GM21786 (cell line): Measurements from ENCODE around the gene SLC28A3.

Experiments
- ATAC-seq: cut with Tn5 transposase; IDR thresholded peaks from one replicate; pipeline ENCODE4 v1.9.1; 2021; ENCODE audit not compliant: unreplicated experiment

SLC28A3 gene

GRCh38 chr9:84343111-84343521 is 2.6 kb upstream of the SLC28A3 start:
- no peak for ATAC-seq

DNA sequence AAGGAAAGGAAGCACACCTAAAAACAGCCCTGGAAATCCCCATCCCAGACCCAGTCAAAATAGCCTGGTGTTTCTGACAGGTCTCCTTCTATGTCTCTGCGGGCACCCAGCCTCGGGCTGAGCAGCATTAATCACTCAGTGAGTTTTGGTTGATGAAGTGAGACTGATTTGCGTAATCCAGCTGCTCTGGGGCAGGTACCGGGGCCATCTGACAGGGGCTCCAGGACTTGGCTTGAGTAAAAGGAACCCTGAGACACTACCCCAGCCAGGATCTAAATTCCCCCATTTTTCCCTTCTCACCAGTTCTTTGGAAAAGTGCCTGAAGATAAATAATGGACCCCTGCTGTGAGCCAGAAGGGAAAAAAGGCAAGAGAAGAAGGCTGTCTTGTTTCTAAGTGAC is 596 bp downstream of the SLC28A3 start:
- ATAC-seq, result no peak

- ATAC-seq, result no peak
These were observed 1.1 kb downstream of the SLC28A3 start for GRCh38 chr9:84339503-84339902.

DNA sequence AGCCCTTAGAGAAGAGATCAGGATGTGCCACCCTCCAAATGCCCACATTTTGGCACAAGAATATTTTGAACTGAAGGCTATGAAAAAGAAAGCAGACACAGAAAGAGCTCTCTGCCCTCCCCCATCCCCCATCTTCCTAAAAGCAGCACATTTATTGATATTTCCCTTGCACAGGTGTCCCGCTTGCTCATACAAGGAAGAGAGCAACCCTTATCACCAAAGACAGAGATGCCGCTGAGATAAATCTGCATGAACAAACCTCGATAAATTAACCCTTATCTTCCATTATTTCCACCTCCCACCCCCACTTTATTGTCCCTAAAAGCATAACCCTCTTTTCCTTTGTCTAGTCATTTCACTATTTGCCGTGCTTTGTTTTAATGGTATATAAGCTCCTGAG is 1.8 kb downstream of the SLC28A3 start:
- ATAC-seq, result no peak

DNA sequence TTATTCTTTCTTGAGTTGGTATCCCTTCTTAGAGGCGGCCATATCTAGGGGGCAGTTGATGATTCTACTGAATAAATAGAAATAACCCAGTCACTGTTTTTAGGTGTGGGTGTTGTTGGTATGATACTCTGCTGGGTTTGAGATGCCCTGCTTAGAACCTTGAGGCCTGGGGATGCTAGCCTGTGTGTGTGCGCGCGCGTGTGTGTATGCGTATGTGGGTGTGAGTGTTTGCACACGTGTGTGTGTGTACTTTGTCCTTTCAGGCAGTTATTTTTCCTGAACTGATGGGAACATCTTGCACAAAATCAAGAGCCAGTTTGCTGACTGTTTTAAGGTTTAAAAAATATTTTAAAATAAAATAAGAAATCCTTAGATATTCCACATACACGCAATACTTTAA is 3.3 kb downstream of the SLC28A3 start:
- ATAC-seq, result no peak

DNA sequence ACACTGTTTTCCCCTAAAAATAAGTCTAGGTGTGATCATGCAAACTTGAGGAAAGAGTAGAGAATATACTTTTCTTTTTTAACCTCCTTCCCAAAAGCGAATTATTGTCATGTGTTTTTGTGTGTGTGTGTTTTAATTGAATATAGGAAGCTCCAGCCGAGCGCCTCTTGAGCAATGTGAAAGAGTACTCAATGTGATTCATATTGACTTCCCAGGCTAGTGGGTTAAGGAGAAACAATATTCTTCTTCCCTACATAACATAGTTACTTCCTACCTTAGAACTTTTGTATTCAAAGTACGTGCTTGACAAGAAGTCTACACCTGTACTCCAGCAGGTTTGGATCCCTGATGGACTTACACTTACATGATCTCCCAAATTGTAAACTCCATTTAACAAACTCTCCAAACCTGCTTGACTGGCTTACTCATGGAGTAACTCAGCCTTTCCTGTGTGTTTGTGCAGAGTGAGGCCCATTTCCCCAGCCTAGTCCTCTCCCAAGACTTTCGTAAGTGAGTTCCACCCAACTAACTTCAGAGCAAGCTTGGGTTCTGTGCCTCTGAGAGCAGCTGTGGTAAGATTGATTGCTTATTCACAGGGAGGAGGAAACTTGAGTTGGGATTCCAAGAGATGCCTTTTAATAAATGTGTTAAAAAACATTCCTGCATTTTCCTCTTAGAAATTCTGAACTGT is 9.3 kb downstream of the SLC28A3 start:
- ATAC-seq, result no peak

DNA sequence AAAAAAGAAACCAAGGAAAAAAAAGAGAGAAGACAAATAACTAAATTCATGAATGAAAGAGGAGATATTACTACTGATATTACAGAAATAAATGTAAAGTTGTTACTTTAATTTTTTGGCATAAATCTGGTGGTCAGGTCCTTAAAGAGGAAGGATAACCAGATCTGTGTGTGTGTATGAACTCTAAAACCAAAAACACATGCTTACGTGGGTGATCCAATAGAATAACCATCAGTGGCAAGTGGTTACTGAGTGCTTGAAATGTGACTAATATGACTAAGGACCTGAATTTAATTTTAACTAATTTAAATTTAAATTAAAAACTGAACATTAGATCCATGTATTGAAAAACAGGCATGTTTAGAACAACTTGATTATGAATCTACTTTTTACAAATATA is 10.3 kb downstream of the SLC28A3 start:
- no peak for ATAC-seq

- ATAC-seq, result no peak
These were observed 13.4 kb downstream of the SLC28A3 start for GRCh38 chr9:84327184-84327583.

- ATAC-seq, result no peak
These were observed 15.1 kb downstream of the SLC28A3 start for GRCh38 chr9:84325347-84325973.

DNA sequence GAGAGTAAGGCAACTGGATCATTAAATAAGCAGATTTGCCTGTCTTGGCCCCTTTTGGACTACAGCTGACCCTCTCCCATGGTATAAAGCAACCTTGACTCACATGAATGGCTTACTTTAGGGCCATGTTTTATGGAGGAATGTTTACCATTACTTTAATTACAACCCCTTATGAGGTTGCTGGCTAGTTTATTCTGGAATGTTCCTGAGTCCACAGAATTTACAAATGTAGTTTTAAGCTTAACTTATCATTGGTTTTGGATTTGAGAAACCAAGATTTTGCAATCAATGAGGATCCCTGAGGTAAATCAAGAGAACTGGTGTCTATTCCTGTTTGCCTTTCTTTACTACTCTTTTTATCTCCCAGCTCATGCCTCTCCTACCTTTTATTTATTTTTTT is 15.7 kb downstream of the SLC28A3 start:
- no peak for ATAC-seq

- no peak for ATAC-seq
These were observed 16.7 kb downstream of the SLC28A3 start for GRCh38 chr9:84323858-84324257.

DNA sequence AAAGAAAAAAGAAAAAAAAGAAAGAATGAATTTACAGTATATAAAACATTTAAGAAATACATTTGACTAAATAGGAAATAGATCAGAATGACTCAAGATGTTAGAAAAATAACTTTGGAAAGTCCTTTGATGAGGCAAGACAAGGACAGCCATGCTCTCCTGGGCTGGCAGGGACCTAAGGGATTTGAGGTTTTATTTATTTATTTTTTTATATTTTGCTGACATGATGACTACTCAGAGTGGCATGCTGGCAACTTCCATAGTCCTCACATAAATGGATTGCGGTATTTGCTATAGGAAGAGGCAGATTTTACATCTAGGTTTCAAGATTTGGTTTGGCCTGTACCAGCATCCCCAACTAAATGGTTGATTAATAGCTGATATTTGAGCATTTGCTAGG is 17.7 kb downstream of the SLC28A3 start:
- ATAC-seq, result no peak

DNA sequence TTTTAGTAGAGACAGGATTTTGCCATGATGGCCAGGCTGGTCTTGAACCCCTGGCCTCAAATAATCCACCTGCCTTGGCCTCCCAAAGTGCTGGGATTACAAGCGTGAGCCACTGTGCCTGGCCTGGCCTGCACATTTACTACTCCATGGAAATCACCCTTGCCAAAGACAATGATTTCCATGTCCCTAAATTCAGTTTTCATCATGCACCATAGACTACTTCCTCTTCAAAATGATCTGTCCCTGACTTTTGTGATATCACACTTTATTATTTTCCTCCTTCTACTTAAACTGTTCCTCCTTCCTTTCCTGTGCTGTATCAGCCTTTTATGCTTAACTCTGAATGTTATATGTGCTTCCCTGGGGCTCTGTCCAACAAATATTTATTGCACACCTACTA is 20.3 kb downstream of the SLC28A3 start:
- ATAC-seq, result no peak

DNA sequence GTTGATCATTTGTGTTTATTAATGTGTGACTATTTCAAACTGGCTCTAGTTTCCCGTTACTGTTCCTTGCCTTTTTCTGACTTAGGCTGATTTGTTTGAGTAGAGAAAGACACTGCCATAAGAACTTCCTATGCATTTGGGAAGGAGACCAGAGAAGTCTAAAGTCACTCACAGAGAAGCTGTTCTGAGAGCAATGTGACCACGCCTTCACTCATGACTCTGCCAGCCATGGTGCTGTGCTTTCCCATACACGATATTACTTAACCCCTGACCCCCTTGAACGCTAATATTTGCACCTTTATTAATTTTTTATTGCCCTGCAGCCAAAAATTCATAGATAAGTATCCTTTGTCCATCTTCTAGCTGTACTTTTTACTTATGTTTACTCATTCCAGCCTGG is 20.9 kb downstream of the SLC28A3 start:
- ATAC-seq, result no peak

DNA sequence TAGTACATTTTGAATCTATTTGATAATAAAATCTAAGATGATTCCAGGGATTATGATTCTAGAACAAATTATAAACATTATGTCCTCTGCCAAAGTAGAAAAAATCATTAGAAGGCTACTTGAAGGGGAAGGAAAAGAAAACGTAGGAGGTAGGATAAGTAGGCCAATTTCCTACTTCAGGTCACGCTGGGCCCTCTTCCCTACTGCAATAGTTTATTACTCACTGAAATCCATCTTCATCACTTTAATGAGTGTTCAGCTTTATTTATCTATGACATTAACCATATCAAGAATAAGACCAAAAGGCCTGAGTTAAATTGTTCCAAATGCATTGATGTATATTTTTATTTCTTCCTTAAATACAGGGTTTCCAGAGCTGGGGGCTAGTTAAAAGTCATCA is 21.6 kb downstream of the SLC28A3 start:
- ATAC-seq, result no peak

GRCh38 chr9:84317563-84317962 is 23.0 kb downstream of the SLC28A3 start:
- no peak for ATAC-seq

DNA sequence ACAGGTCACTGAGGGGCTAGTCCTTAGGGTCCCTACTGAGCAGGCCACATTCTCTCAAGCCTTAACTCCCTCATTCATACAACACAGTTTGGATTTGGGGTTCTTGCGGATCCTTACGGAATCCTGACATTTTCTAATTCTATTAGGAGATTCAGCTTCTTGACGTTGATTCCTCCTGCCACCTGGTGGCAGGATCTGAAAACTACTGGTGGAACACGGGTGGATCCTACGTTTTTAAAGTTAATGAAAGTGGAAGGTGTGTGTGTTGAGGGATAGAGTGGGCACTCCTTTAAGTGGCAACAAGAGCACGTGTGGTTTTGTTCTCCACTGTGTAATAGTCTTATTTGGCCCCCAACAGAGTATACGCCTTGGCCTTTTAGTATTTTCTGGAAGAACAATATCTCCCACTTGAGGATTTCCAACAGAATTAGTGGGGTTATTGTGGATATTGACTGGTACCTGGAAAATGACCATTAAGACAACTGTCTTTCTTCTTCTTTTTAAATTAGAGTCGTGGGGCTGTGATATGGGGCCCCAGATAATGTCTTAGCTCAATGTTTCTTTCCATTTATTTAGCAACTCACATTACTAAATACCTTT is 25.2 kb downstream of the SLC28A3 start:
- no peak for ATAC-seq

DNA sequence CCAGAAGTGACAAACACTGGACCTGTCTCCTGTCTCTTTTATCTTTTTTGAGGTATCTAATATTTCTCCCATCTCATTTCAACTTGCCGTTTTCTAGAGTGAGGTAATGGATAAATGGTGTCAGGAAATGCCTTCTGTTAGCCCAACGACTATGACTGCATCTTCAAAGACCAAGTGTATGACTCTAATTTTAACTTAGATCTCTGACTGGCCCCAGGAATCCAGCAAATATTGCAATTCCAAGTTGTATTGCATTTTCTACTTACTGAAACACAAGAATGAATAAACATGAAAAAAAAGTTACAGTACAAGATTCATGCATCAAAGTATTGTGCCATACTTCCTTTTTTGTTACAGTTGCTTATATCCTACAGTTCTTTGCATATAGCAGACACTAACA is 26.3 kb downstream of the SLC28A3 start:
- no peak for ATAC-seq

- ATAC-seq, result no peak
These were observed 29.7 kb downstream of the SLC28A3 start for GRCh38 chr9:84310883-84311282.

GRCh38 chr9:84305497-84306131 is 34.9 kb downstream of the SLC28A3 start:
- no peak for ATAC-seq

DNA sequence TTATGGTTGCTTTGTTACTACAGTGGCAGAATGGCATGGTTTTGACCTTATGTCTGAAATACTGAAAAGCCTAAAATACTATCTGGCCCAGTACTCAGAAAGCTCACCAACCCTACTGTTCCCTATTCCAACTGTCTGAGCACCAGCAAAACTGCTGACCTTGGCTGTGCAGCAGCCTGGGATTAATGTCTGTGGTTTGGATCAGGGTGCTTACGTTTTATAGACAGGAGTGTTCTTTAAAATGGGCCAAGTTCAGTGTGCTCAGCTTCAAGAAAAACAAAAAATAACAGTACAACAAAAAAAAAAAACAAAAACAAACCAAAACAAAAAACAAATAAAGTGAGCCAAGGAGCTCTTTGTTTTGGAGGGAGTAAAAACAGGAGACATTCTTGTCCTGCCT is 36.4 kb downstream of the SLC28A3 start:
- ATAC-seq, result no peak

DNA sequence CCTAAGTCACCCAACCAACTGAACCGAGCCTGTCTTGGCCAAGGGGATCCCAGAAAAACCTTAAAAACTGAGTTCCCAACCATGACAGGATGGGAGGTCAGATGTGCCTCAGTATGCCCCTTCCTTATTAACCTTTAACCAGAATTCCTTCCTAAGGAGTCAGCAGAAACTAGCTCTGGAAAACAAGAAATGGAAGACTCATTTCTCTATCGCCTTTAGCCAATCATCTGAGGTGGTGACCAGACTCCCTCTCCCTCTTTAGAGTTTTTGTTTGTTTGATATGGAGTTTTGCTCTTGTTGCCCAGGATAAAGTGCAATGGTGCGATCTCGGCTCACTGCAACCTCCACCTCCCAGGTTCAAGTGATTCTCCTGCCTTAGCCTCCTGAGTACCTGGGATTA is 37.5 kb downstream of the SLC28A3 start:
- ATAC-seq, result no peak
